Stimulated activated CD4-positive, alpha-beta T cell treated with anti-CD3 and anti-CD28 coated beads, Interleukin-1b, Interleukin-23, amount 100 ng/mL, for 24 hours (primary cell): Measurements from ENCODE around the gene MATCAP1.

Experiments used
- DNase-seq, 4 experiments: peaks; one replicate each; pipeline ENCODE4 v3.0.0-alpha.2; 2020; ENCODE audit warnings: low read depth in 4 of 4, low spot score in 1 of 4

Gene MATCAP1

GRCh38 chr16:67144943-67145342, 38.8 kb downstream of the MATCAP1 start:
- no peak for DNase-seq

GRCh38 chr16:67142342-67142741, 41.4 kb downstream of the MATCAP1 start:
- no peak for DNase-seq

GRCh38 chr16:67141391-67141790, 42.4 kb downstream of the MATCAP1 start:
- no peak for DNase-seq

- DNase-seq: no peak
Measured at GRCh38 chr16:67137605-67138004, 46.2 kb downstream of the MATCAP1 start.

- no peak for DNase-seq
Measured at GRCh38 chr16:67129422-67129821, 54.3 kb downstream of the MATCAP1 start.

- DNase-seq: no peak
Measured at GRCh38 chr16:67128887-67129286, 54.9 kb downstream of the MATCAP1 start.

- DNase-seq: no peak
Measured at GRCh38 chr16:67128417-67128816, 55.3 kb downstream of the MATCAP1 start.
